HEK293 (cell line): Measurements from ENCODE around the gene PLEKHG2.
A peak's percentile ranks its signal among the peaks of the same experiment; 100 is the strongest.

ENCODE experiments used
- ATF2 ChIP-seq: fragments of 450-650 bp; formaldehyde crosslinking; IDR thresholded peaks from 2 replicates; pipeline ENCODE4 v1.5.1; 2016; ENCODE audit warnings: missing biosample characterization, missing genetic modification characterization, low read depth
- HIC1 ChIP-seq: fragments of 450-650 bp; formaldehyde crosslinking; IDR thresholded peaks from 2 replicates; pipeline ENCODE4 v1.5.1; 2016; ENCODE audit warnings: missing biosample characterization, missing genetic modification characterization
- HOXC10 ChIP-seq: sonication (generic); formaldehyde crosslinking; IDR thresholded peaks from 2 replicates; pipeline ENCODE4 v1.8.1; 2023; ENCODE audit warnings: mild to moderate bottlenecking, missing genetic modification reagents
- HOXD13 ChIP-seq: sonication (generic); formaldehyde crosslinking; IDR thresholded peaks from 2 replicates; pipeline ENCODE4 v1.8.0; 2022; ENCODE audit warnings: missing genetic modification reagents, borderline replicate concordance
- KLF7 ChIP-seq: fragments of 450-650 bp; formaldehyde crosslinking; IDR thresholded peaks from 2 replicates; pipeline ENCODE4 v1.5.1; 2016; ENCODE audit warnings: missing biosample characterization, missing genetic modification characterization, borderline replicate concordance
- KLF8 ChIP-seq: fragments of 450-650 bp; formaldehyde crosslinking; IDR thresholded peaks from 2 replicates; pipeline ENCODE4 v1.5.1; 2016; ENCODE audit warnings: missing biosample characterization, missing genetic modification characterization
- PBX3 ChIP-seq: sonication (generic); formaldehyde crosslinking; IDR thresholded peaks from 2 replicates; pipeline ENCODE4 v1.8.1; 2022; ENCODE audit warnings: mild to moderate bottlenecking, moderate library complexity, missing genetic modification reagents
- SALL2 ChIP-seq: fragments of 450-650 bp; formaldehyde crosslinking; IDR thresholded peaks from 2 replicates; pipeline ENCODE4 v1.5.0; 2017; ENCODE audit warnings: missing biosample characterization, mild to moderate bottlenecking, missing genetic modification characterization, borderline replicate concordance
- YY1 ChIP-seq: fragments of 450-650 bp; formaldehyde crosslinking; IDR thresholded peaks from 2 replicates; pipeline ENCODE4 v1.5.1; 2018; ENCODE audit warnings: missing biosample characterization, missing genetic modification characterization
- YY2 ChIP-seq: fragments of 450-650 bp; formaldehyde crosslinking; IDR thresholded peaks from 2 replicates; pipeline ENCODE4 v1.5.1; 2016; ENCODE audit warnings: missing biosample characterization, missing genetic modification characterization
- ZBTB10 ChIP-seq: fragments of 450-650 bp; formaldehyde crosslinking; IDR thresholded peaks from 2 replicates; pipeline ENCODE4 v1.5.1; 2016; ENCODE audit warnings: missing biosample characterization, missing genetic modification characterization
- ZNF112 ChIP-seq: fragments of 450-650 bp; formaldehyde crosslinking; IDR thresholded peaks from 2 replicates; pipeline ENCODE4 v1.5.0; 2017; ENCODE audit warnings: missing biosample characterization, missing genetic modification characterization
- ZNF140 ChIP-seq: fragments of 450-650 bp; formaldehyde crosslinking; IDR thresholded peaks from 2 replicates; pipeline ENCODE4 v1.5.1; 2016; ENCODE audit warnings: missing biosample characterization, missing genetic modification characterization
- ZNF221 ChIP-seq: fragments of 450-650 bp; formaldehyde crosslinking; IDR thresholded peaks from 2 replicates; pipeline ENCODE4 v1.5.1; 2017; ENCODE audit warnings: missing biosample characterization, missing genetic modification characterization, borderline replicate concordance
- ZNF23 ChIP-seq: fragments of 450-650 bp; formaldehyde crosslinking; IDR thresholded peaks from 2 replicates; pipeline ENCODE4 v1.5.1; 2016; ENCODE audit warnings: missing biosample characterization, missing genetic modification characterization, borderline replicate concordance
- ZNF248 ChIP-seq: fragments of 450-650 bp; formaldehyde crosslinking; IDR thresholded peaks from 2 replicates; pipeline ENCODE4 v1.5.1; 2017; ENCODE audit warnings: missing biosample characterization, missing genetic modification characterization
- ZNF26 ChIP-seq: fragments of 450-650 bp; formaldehyde crosslinking; IDR thresholded peaks from 2 replicates; pipeline ENCODE4 v1.5.1; 2016; ENCODE audit warnings: missing biosample characterization, missing genetic modification characterization
- ZNF292 ChIP-seq: fragments of 450-650 bp; formaldehyde crosslinking; IDR thresholded peaks from 2 replicates; pipeline ENCODE4 v1.5.1; 2016; ENCODE audit warnings: low read depth, missing biosample characterization, missing genetic modification characterization, borderline replicate concordance
- ZNF341 ChIP-seq: fragments of 450-650 bp; formaldehyde crosslinking; IDR thresholded peaks from 2 replicates; pipeline ENCODE4; 2016; ENCODE audit warnings: low read depth, missing biosample characterization, missing genetic modification characterization
- ZNF433 ChIP-seq: fragments of 450-650 bp; formaldehyde crosslinking; IDR thresholded peaks from 2 replicates; pipeline ENCODE4 v1.5.1; 2016; ENCODE audit warnings: missing biosample characterization, missing genetic modification characterization, low read depth
- ZNF501 ChIP-seq: fragments of 450-650 bp; formaldehyde crosslinking; IDR thresholded peaks from 2 replicates; pipeline ENCODE4 v1.5.1; 2016; ENCODE audit warnings: missing biosample characterization, missing genetic modification characterization
- ZNF510 ChIP-seq: fragments of 450-650 bp; formaldehyde crosslinking; IDR thresholded peaks from 2 replicates; pipeline ENCODE4 v1.5.1; 2018; ENCODE audit warnings: mild to moderate bottlenecking, missing genetic modification characterization, missing biosample characterization; ENCODE audit not compliant: insufficient replicate concordance
- ZNF529 ChIP-seq: fragments of 450-650 bp; formaldehyde crosslinking; IDR thresholded peaks from 2 replicates; pipeline ENCODE4 v1.5.1; 2017; ENCODE audit warnings: missing genetic modification characterization, missing biosample characterization; ENCODE audit not compliant: insufficient replicate concordance
- ZNF626 ChIP-seq: fragments of 450-650 bp; sonication (Bioruptor Pico); formaldehyde crosslinking; IDR thresholded peaks from 2 replicates; pipeline ENCODE4 v1.5.1; 2018; ENCODE audit warnings: missing biosample characterization, missing genetic modification characterization, inconsistent platforms
- ZNF768 ChIP-seq: fragments of 450-650 bp; formaldehyde crosslinking; IDR thresholded peaks from 2 replicates; pipeline ENCODE4 v1.5.1; 2018; ENCODE audit warnings: missing biosample characterization, mild to moderate bottlenecking, missing genetic modification characterization
- ZNF777 ChIP-seq: fragments of 450-650 bp; formaldehyde crosslinking; IDR thresholded peaks from 2 replicates; pipeline ENCODE4 v1.5.1; 2017; ENCODE audit warnings: missing biosample characterization, missing genetic modification characterization, borderline replicate concordance
- ZNF830 ChIP-seq: fragments of 450-650 bp; IDR thresholded peaks from 2 replicates; pipeline ENCODE4 v1.5.0; 2018; ENCODE audit warnings: missing biosample characterization, missing genetic modification characterization, low read depth, mild to moderate bottlenecking, moderate library complexity
- ZSCAN18 ChIP-seq: fragments of 450-650 bp; formaldehyde crosslinking; IDR thresholded peaks from 2 replicates; pipeline ENCODE4 v1.5.1; 2016; ENCODE audit warnings: missing biosample characterization, missing genetic modification characterization

The PLEKHG2 gene

GRCh38 chr19:39402346-39403300, 9.8 kb upstream of the PLEKHG2 start (continued):
- TF ChIP-seq ZNF529 (tag by site-specific recombination) (no peak), ATF2 (tag by site-specific recombination) (no peak), PBX3 (0 out of 2 replicates have a peak, but pooled peaks have one; percentile 12), KLF7 (tag by site-specific recombination) (peak; percentile 87; the same call in 1 of the 2 replicates), ZSCAN18 (tag by site-specific recombination) (no peak), HIC1 (tag by site-specific recombination) (peak; percentile 98), YY1 (tag by site-specific recombination) (no peak; the same call in 1 of the 2 replicates), ZNF341 (tag by site-specific recombination) (peak; percentile 41; the same call in 1 of the 2 replicates), ZNF510 (tag by site-specific recombination) (no peak), ZNF768 (no peak; the same call in 1 of the 2 replicates), HOXD13 (CRISPR knock-in tag) (no peak), SALL2 (0 out of 2 replicates have a peak, but pooled peaks have one; percentile 32), ZBTB10 (tag by site-specific recombination) (peak; percentile 94), ZNF221 (tag by site-specific recombination) (no peak), ZNF248 (tag by site-specific recombination) (no peak), ZNF501 (peak; percentile 98), ZNF26 (no peak), ZNF140 (tag by site-specific recombination) (no peak), ZNF830 (tag by site-specific recombination) (no peak), ZNF777 (tag by site-specific recombination) (peak; percentile 46; the same call in 1 of the 2 replicates), ZNF112 (tag by site-specific recombination) (no peak), ZNF292 (no peak), ZNF433 (tag by site-specific recombination) (no peak), ZNF23 (tag by site-specific recombination) (no peak; the same call in 1 of the 2 replicates), KLF8 (peak; percentile 96), ZNF626 (tag by site-specific recombination) (no peak), YY2 (peak; percentile 71; the same call in 1 of the 2 replicates), HOXC10 (CRISPR knock-in tag) (no peak)
